ENCODE results near the gene STARD3. TPM values are rescaled to one million over a fixed set of nuclear protein-coding genes. Genes with fewer than 3 reads are reported as not detected.

The STARD3 gene
- total RNA-seq, 4 donors from 2014 or later: 27.5 to 47.3 (median 38.6) TPM

DNA sequence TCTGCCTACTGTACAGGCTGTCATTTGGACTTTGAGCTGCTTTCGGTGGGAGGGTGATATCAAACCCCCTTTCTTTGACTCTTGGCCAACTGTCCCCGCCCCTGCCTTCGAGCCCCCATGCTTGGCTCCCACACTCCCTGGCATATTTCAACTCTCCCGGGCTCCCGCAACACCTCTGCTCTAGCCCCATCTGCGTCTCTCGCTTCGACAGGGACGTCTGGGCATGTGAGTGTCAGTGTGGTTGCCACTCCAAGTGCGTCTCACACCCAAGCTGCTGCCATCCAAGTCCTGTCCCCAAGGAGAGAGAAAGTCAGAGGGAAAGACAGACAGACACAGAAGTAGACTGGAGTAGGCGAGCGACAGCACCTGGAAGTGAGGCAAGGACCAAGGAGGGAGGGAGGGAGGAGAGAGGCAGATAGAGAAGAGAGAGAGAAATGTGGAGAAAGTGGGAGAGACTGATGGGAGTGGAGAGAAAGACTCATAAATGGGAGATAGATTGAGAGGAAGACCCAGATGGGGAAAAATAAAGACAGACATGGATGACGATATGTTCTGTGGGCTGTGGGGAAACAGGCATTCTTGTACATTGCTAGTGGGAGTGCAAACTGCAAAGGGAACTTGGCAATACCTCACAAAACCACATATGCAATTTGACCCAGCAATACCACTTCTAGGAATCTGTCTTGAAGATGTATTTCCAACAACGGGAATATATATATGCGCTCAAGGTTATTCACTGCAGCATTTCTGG, 11.8 kb downstream of the STARD3 start:
- Histone ChIP-seq H3K27me3 (no peaks in the 10 kb centered on the region), H3K27ac (replicated peaks in 1 of 4) (no peak overlapping the region), H3K9me3 (no peaks in the 10 kb centered on the region), H3K4me1 (peaks cover 12 to 40% (median 32%) of the 10 kb centered on the region in 4 donors), H3K36me3 (peaks cover 0 to 14% (median 0%) of the 10 kb centered on the region in 4 donors), H3K4me3 (no peak overlapping the region)
- TF ChIP-seq EP300 (IDR thresholded peaks at IDR 0.05) (no peak), POLR2A (IDR thresholded peaks at IDR 0.05; ENCODE audit: low read depth) (no peak), POLR2AphosphoS5 (IDR thresholded peaks at IDR 0.05) (no peak)
- TF ChIP-seq, protein P1, sequence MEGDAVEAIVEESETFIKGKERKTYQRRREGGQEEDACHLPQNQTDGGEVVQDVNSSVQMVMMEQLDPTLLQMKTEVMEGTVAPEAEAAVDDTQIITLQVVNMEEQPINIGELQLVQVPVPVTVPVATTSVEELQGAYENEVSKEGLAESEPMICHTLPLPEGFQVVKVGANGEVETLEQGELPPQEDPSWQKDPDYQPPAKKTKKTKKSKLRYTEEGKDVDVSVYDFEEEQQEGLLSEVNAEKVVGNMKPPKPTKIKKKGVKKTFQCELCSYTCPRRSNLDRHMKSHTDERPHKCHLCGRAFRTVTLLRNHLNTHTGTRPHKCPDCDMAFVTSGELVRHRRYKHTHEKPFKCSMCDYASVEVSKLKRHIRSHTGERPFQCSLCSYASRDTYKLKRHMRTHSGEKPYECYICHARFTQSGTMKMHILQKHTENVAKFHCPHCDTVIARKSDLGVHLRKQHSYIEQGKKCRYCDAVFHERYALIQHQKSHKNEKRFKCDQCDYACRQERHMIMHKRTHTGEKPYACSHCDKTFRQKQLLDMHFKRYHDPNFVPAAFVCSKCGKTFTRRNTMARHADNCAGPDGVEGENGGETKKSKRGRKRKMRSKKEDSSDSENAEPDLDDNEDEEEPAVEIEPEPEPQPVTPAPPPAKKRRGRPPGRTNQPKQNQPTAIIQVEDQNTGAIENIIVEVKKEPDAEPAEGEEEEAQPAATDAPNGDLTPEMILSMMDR (IDR thresholded peaks at IDR 0.05): no peak
- intact Hi-C loops (cut with DNase I): no loop called here
- 86% methylated on average over 15 of the region's 15 CpGs for WGBS
- no peak for DNase-seq (ENCODE audit: extremely low spot score)

DNA sequence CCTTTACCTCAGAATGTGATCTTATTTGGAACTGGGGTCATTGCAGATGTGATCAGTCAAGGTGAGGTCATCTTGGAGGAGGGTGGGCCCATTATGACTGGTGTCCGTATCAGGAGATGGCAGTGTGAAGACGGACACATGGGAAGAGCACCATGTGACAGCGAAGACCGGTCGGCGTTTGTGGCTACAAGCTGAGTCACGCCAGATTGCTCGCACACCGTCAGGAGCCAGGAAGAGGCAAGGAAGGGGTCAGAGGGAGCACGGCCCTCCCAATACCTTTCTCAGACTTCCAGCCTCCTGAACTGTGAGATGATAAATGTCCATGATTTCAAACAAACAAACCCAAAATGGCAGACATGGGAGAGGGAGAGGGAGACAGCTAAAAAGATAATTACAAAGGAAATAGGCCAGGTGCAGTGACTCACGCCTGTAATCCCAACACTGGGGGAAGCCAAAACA, 13.2 kb downstream of the STARD3 start:
- TF ChIP-seq POLR2A (IDR thresholded peaks at IDR 0.05; ENCODE audit: low read depth) (no peak), EP300 (IDR thresholded peaks at IDR 0.05) (no peak), POLR2AphosphoS5 (IDR thresholded peaks at IDR 0.05) (no peak)
- TF ChIP-seq, protein P1 (IDR thresholded peaks at IDR 0.05): no peak
- peaks cover 18 to 32% (median 31%) of the 10 kb centered on the region in 4 donors for H3K4me1 ChIP-seq
- no peaks in the 10 kb centered on the region for H3K9me3 ChIP-seq
- H3K36me3 ChIP-seq: peaks cover 0 to 27% (median 3%) of the 10 kb centered on the region in 4 donors
- H3K27me3 ChIP-seq: no peaks in the 10 kb centered on the region
- 89% methylated on average over 11 of the region's 11 CpGs for WGBS
- intact Hi-C loops (cut with DNase I): no loop called here
- no peak for DNase-seq (ENCODE audit: extremely low spot score)
- H3K4me3 ChIP-seq: no peak overlapping the region
- H3K27ac ChIP-seq (replicated peaks in 1 of 4): no peak overlapping the region

DNA sequence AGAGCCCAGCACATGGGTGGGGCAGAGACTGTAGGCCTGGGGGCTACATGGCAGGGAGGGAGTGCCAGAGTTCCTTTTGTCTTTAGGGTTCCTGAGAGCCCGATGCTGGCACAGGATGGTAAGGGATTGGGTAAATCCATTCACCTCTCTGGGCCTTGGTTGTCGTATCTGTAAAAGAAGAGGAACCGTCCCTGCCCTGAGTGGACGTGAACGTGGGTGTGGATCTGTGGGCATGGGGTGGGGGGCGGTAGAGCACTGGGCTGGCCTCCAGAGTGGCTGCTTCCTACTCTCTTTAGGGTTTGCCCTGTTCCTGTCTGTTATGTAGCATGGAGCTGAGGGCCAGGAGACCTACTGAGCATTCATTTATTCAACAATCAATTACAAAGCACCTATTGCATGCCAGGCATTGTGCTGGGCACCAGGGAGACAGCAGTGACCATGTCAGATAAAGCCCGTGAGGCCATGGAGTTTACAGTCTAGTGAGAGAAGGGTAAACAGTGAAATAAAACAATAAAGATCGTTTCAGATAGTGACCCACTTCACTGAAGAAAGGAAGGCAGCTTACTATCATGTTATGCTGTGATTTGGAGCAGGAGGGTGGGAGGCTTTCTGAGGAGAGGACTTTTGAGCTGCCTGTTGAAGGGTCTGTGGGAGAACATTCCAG, 15.1 kb downstream of the STARD3 start:
- H3K4me1 ChIP-seq: peaks cover 18 to 33% (median 29%) of the 10 kb centered on the region in 4 donors

DNA sequence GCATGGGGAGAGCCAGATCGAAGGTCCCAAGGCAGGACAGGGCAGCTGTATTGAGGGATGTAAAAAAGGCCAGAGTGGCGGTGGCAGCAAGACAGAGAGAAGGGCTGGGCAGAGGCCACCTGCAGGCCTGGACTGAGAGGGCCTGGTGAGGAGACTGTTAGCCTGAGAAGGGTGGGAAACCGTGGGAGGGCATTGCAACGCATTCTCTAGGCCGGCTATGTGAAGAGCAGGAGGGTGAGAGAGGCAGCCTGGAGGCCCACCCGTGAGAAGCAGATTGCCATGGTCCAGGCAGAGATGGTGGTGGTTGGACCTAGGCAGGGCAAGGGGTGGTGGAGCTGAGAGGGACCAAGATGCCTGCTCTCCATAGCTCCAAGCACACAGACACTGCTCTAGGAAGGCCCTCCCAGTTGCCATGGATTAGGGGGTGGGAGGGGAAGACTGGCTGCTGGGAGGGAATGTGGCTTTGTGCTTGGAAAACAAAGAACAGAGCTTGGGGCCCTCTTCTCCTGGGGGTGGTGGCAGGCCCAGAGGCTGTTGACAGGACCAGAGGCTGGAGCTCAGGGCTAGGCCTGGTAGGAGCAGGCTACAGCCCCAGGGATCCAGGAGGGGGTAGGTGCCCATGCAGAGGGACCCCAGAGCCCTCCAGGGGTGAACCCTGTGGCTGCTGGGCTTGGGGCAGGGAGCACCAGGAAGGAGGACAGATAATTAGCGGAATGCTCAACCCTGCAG, 15.8 kb downstream of the STARD3 start:
- WGBS: 73% methylated on average over 7 of the region's 7 CpGs
- Histone ChIP-seq H3K27me3 (no peaks in the 10 kb centered on the region), H3K36me3 (peaks cover 3 to 49% (median 21%) of the 10 kb centered on the region in 4 donors), H3K9me3 (no peaks in the 10 kb centered on the region), H3K4me1 (peaks cover 15 to 29% (median 27%) of the 10 kb centered on the region in 4 donors), H3K4me3 (peak overlapping the region in 2 of 4 donors; percentile 16 to 27), H3K27ac (replicated peaks in 1 of 4) (peak overlapping the region; percentile 34 to 61 (median 36))
- no peak for DNase-seq (ENCODE audit: extremely low spot score)
- TF ChIP-seq, protein P1 (IDR thresholded peaks at IDR 0.05): no peak
- TF ChIP-seq POLR2A (IDR thresholded peaks at IDR 0.05; ENCODE audit: low read depth): no peak
- TF ChIP-seq POLR2AphosphoS5 (IDR thresholded peaks at IDR 0.05): no peak
- no peak for TF ChIP-seq EP300 (IDR thresholded peaks at IDR 0.05)
- intact Hi-C loops (cut with DNase I): no loop called here

More for the DNA sequence above, 15.1 kb downstream of the STARD3 start:
- DNase-seq (ENCODE audit: extremely low spot score): no peak
- H3K27me3 ChIP-seq: no peaks in the 10 kb centered on the region
- 70% methylated on average over 8 of the region's 8 CpGs for WGBS
- peak overlapping the region in 3 of 4 donors; percentile 28 to 61 (median 35) for H3K27ac ChIP-seq (replicated peaks in 1 of 4)
- H3K4me3 ChIP-seq: no peak overlapping the region
- intact Hi-C loops (cut with DNase I): no loop called here
- no peak for TF ChIP-seq POLR2AphosphoS5 (IDR thresholded peaks at IDR 0.05)
- TF ChIP-seq POLR2A (IDR thresholded peaks at IDR 0.05; ENCODE audit: low read depth): no peak
- TF ChIP-seq, protein P1 (IDR thresholded peaks at IDR 0.05): no peak
- no peak for TF ChIP-seq EP300 (IDR thresholded peaks at IDR 0.05)
- H3K9me3 ChIP-seq: no peaks in the 10 kb centered on the region
- H3K36me3 ChIP-seq: peaks cover 0 to 42% (median 15%) of the 10 kb centered on the region in 4 donors

Data from esophagus muscularis mucosa (tissue), 4 donors.